Measurements from ENCODE around the gene E2F4.

Gene E2F4

DNA sequence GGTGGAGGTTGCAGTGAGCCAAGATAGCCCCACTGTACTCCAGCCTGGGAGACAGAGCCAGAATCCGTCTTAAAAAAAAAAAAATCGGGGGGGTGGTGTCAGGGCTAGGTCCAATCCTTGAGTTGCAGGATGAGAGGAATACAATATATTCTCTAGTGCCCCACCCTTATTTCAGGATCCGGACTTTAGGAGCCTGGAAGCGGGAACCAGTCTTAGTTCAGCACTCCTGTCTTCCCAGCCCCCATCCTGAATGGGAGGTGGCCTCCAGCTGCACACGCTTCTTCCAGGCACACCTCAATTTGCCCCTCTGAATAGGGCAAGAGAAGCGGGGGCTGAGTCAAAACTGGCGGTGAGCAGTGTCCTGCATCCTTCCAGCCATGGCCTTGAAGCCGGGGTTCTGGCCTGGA is 53.7 kb downstream of the E2F4 start:
- Mint-ChIP-seq H3K36me3 (ENCODE audit: low read depth) (peaks cover 18% of the 10 kb centered on the region), H3K9me3 (no peaks in the 10 kb centered on the region), H3K4me3 (peak overlapping the region; percentile 93), H3K4me1 (ENCODE audit: low read depth) (peaks cover 68% of the 10 kb centered on the region), H3K27ac (peak overlapping the region; percentile 98), H3K27me3 (peaks cover 12% of the 10 kb centered on the region)
- DNase-seq, result no peak

DNA sequence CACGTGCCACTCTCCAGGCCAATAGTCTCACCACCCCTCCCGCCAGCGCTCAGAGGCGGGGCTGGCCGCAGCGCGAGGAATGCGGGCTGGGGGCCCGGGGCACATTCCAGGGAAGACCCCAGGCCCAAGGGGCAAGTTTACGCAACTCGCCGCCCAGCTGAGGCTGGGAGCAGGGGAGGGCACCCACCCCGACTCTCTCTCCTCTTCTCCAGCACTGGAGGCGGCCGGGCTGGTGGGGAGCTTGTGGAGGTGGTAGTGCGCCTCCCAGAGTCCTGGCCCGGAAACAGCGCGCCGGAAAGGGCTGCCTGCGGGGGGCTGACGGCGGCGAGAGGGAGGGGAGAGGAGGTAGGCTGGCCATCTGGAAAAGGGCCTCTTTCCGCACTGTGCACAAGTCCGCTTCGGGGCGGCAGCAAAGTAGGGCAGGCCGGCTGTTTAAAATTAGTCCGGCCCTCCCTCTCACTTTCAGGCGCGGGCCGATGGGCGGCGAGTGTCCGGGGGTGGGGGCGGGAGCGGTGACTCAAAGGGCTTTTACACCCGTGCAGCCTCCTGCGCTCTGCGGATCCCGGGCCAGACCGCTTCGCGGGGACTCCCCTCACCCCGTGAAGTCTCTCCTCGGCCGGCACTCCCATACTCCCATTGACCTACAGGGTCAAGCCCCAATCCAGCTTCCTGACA is 54.3 kb downstream of the E2F4 start:
- Mint-ChIP-seq H3K36me3 (ENCODE audit: low read depth) (peaks cover 18% of the 10 kb centered on the region), H3K27ac (peak overlapping the region; percentile 85), H3K4me1 (ENCODE audit: low read depth) (peaks cover 65% of the 10 kb centered on the region), H3K9me3 (no peaks in the 10 kb centered on the region), H3K4me3 (peak overlapping the region; percentile 93), H3K27me3 (peaks cover 12% of the 10 kb centered on the region)
- DNase-seq, result peak; percentile 69

DNA sequence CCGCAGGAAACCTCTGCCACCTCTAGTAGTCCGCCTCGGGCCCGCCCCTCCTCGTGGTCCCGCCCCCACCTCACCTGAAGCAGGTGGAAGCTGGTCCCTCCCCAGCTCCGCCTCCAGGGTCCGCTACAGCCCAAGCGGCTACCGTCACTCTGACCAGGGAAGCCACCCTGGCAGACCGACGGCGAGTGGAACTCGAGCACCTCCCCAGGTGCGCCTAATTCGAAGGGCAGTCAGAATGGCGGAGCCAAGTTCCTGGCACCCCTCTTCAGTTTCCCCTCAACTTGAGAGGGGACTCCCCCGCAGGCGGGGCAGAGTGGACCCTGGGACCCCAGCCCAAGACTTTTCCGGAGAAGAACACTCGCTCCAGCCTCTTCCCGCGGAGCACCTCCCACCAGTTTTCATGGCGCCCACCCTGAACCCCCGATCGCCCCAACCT is 54.8 kb downstream of the E2F4 start:
- H3K4me1 Mint-ChIP-seq (ENCODE audit: low read depth), result peaks cover 60% of the 10 kb centered on the region
- no peaks in the 10 kb centered on the region for H3K9me3 Mint-ChIP-seq
- H3K4me3 Mint-ChIP-seq, result peak overlapping the region; percentile 93
- peaks cover 12% of the 10 kb centered on the region for H3K27me3 Mint-ChIP-seq
- H3K36me3 Mint-ChIP-seq (ENCODE audit: low read depth), result peaks cover 15% of the 10 kb centered on the region
- no peak for DNase-seq
- peak overlapping the region; percentile 85 for H3K27ac Mint-ChIP-seq

DNA sequence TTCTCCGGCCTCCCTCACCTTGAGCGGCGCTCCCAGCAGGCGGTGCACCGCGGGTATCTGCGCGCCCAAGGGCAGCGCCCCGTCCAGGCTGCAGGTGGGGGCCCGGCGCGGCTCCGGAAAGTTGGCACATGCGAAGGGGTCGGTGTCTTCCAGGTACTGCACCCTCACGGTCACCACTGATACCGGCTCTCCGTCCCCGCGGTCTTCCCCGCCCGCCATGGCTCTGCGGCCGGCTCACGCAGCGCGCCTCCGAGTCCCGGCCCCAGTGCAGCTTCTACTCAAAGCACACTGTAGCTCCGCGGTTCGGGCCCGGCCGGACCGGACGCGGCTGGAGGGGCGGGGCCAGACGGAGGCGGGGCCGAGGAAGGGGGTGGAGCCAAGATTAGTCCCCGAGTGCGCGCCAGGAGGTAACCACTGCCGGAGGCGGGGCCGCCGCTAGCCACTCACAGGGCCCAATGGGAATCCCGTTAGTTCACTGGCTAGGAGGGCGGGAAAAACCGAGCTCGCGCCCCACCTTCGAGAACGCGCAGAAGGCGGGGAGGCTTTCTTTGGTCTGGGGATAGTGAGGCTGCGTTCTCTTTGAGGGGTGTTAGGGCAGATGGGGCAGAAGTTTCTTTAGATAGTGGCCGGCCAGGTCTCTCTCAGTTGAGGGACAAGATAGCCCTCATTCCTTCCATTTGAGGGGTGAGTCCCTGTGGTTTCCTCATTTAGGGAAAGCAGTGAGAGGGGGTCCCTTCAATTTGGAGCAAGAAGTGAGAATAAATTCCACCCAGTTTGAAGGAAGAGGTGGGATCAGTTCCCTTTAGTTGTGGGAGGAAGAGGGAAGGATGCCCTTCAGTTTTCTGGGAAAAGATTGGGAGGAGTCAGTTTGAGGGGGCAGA is 55.5 kb downstream of the E2F4 start, which contains the start of gene FHOD1:
Gene FHOD1, minus strand, starts transcription at position 290 of the 881 bp plus-strand sequence. Its CDS starts 71 bp downstream, at position 219.
- H3K36me3 Mint-ChIP-seq (ENCODE audit: low read depth), result peaks cover 15% of the 10 kb centered on the region

DNA sequence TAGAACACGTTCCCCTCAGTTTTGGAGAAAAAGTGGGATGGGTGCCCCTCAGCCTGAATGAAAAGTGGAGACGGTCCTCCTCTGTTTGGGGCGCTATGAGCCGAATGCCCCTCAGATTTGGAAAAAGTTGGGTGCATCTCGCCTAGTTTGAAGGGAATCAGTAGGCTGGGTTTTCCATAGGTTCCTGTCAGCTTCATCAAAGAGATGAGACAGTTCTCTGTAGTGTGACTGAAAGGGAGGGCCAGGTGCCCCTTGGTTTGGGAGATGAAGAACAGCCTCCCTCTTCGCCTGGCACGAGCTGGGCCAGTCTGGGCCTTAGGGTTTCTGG is 56.1 kb downstream of the E2F4 start:
- peak overlapping the region; percentile 93 for H3K4me3 Mint-ChIP-seq
- H3K27me3 Mint-ChIP-seq, result peaks cover 12% of the 10 kb centered on the region
- no peaks in the 10 kb centered on the region for H3K9me3 Mint-ChIP-seq
- H3K4me1 Mint-ChIP-seq (ENCODE audit: low read depth), result peaks cover 53% of the 10 kb centered on the region
- peak overlapping the region; percentile 85 for H3K27ac Mint-ChIP-seq
- H3K36me3 Mint-ChIP-seq (ENCODE audit: low read depth), result peaks cover 15% of the 10 kb centered on the region
- DNase-seq, result peak; percentile 61

More for the DNA sequence above, 55.5 kb downstream of the E2F4 start, which contains the start of gene FHOD1:
- Mint-ChIP-seq H3K27me3 (peaks cover 12% of the 10 kb centered on the region), H3K4me3 (peak within 1 kb of the TSS; percentile 93), H3K27ac (peak within 1 kb of the TSS; percentile 85), H3K9me3 (no peaks in the 10 kb centered on the region), H3K4me1 (ENCODE audit: low read depth) (peaks cover 55% of the 10 kb centered on the region)
- peak; percentile 99 for DNase-seq
